Kidney capillary endothelial cell (primary cell): ENCODE results near the gene PPP6R2.
A peak's percentile ranks its signal among the peaks of the same experiment; 100 is the strongest.

Experiments used
- DNase-seq: peaks from one replicate; pipeline ENCODE4 v3.0.0-alpha.2; 2018; ENCODE audit warnings: low spot score

PPP6R2 gene

GRCh38 chr22:50305393-50305922, 37.7 kb upstream of the PPP6R2 start:
- no peak for DNase-seq

GRCh38 chr22:50305923-50306566, 37.1 kb upstream of the PPP6R2 start:
- DNase-seq: peak; percentile 96

GRCh38 chr22:50306753-50307749, 36.1 kb upstream of the PPP6R2 start, which contains the start of gene PLXNB2:
Gene PLXNB2, minus strand, starts transcription at chr22:50307646. Its CDS starts 17,062 bp downstream, at chr22:50290584.
- DNase-seq: no peak

GRCh38 chr22:50307890-50308596, 35.1 kb upstream of the PPP6R2 start:
- no peak for DNase-seq

GRCh38 chr22:50308597-50308935, 34.6 kb upstream of the PPP6R2 start:
- peak; percentile 78 for DNase-seq

- DNase-seq: no peak
Measured at GRCh38 chr22:50308986-50309600, 34.0 kb upstream of the PPP6R2 start.

- no peak for DNase-seq
Measured at GRCh38 chr22:50309601-50309991, 33.5 kb upstream of the PPP6R2 start.

GRCh38 chr22:50310031-50310722, 33.0 kb upstream of the PPP6R2 start:
- DNase-seq: no peak

GRCh38 chr22:50310949-50311444, 32.1 kb upstream of the PPP6R2 start:
- no peak for DNase-seq

GRCh38 chr22:50311606-50312351, 31.3 kb upstream of the PPP6R2 start:
- DNase-seq: no peak

GRCh38 chr22:50312371-50312770, 30.8 kb upstream of the PPP6R2 start:
- no peak for DNase-seq

GRCh38 chr22:50313021-50313420, 30.1 kb upstream of the PPP6R2 start:
- no peak for DNase-seq

- no peak for DNase-seq
Measured at GRCh38 chr22:50313600-50313999, 29.5 kb upstream of the PPP6R2 start.

GRCh38 chr22:50314081-50314454, 29.1 kb upstream of the PPP6R2 start:
- no peak for DNase-seq

- peak; percentile 80 for DNase-seq
Measured at GRCh38 chr22:50314455-50315288, 28.5 kb upstream of the PPP6R2 start.

GRCh38 chr22:50315289-50316113, 27.6 kb upstream of the PPP6R2 start:
- no peak for DNase-seq

GRCh38 chr22:50316114-50317065, 26.7 kb upstream of the PPP6R2 start:
- no peak for DNase-seq
